Measurements from ENCODE around the gene SURF2. TPM values are rescaled to one million over a fixed set of nuclear protein-coding genes. Genes with fewer than 3 reads are reported as not detected.
A peak's percentile ranks its signal among the peaks of the same experiment; 100 is the strongest.
"Not testable (repeated sequence)": the region's sequence is repeated elsewhere in the genome, so short reads cannot be mapped to it uniquely, and the experiment has no call there.

SURF2 gene
- total RNA-seq, 1 donor, result 9.0 TPM

DNA sequence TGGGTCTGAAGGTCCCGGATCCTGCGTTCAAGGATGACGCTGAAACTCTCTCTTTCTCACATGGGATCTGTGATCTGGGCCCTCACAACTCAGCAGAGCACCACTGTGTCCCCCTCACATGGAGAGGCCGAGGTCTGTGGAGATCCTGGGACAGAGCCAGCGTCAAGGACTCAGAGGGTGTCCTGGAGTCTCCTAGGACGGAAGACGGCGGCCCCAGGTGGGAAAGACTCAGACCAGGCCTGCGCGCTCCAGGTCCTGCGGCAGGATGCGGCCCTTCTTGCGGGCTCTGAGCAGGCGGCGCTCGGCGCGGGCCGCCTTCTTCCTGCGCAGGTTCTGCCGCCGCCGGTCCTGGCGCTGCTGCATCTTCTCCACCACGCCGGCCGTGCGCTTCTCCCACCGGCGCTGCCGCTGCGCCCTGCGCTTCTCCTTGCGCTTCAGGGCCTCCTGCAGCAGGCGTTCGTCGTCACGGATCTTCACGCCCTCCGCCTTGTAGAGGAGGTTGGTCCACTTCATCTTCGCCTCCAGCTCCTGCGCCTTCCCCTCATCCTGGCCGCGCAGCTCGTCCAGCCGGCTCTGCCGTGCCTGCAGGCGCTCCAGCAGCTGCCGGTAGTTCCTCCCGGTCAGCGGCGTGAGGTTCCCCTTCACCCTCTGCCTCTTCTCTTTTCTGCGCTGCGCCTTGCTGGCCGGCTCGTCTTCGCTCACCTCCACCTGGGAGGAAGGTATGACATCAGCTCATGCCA is 24.5 kb upstream of the SURF2 start:
- no peak overlapping the region for H3K4me3 ChIP-seq (ENCODE audit: low read length)
- H3K27me3 ChIP-seq (ENCODE audit: insufficient read depth, low read length), result no peaks in the 10 kb centered on the region
- peaks cover 23% of the 10 kb centered on the region for H3K4me1 ChIP-seq (ENCODE audit: insufficient read depth, low read length)
- no peaks in the 10 kb centered on the region for H3K9me3 ChIP-seq (ENCODE audit: low read depth, low read length)

DNA sequence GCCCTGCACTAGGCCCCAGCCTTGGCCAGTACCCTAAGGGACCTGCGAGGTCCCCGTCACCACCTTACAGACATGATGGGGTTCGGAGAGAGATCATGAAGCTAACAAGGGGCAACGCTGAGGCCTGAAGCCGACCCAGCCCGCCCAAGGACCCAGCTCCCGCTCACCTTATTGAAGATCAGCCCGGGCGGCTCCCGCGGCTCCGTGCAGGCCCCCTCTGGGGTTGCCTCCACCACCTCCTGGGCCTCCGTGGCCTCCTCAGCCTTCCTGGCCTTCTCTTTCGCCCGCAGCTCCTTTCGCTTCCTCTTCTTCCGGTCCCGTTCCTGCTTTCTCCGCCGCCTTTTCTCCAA is 24.0 kb upstream of the SURF2 start:
- no peaks in the 10 kb centered on the region for H3K9me3 ChIP-seq (ENCODE audit: low read depth, low read length)
- no peaks in the 10 kb centered on the region for H3K27me3 ChIP-seq (ENCODE audit: insufficient read depth, low read length)
- peaks cover 27% of the 10 kb centered on the region for H3K4me1 ChIP-seq (ENCODE audit: insufficient read depth, low read length)
- H3K4me3 ChIP-seq (ENCODE audit: low read length), result no peak overlapping the region

DNA sequence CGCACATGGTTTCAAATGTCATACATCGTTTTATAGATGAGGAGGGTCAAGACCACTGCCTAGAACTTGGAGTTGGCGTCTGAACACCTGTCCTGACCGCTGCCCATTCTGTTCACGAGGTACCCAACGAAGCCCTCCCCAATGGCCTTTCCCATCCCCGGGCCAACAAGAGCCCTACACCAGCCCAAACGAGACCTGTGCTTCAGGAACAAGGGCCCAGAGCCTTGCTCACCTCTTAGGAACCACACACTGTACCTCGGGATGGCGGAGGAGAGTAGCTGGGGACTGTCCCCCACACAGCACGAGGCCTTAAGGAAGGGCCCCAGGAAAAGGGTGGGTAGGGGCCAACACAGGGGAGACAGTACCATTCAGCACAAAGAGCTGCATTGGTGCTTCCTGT is 23.3 kb upstream of the SURF2 start:
- Histone ChIP-seq H3K27me3 (ENCODE audit: insufficient read depth, low read length) (no peaks in the 10 kb centered on the region), H3K4me3 (ENCODE audit: low read length) (no peak overlapping the region), H3K9me3 (ENCODE audit: low read depth, low read length) (no peaks in the 10 kb centered on the region)

DNA sequence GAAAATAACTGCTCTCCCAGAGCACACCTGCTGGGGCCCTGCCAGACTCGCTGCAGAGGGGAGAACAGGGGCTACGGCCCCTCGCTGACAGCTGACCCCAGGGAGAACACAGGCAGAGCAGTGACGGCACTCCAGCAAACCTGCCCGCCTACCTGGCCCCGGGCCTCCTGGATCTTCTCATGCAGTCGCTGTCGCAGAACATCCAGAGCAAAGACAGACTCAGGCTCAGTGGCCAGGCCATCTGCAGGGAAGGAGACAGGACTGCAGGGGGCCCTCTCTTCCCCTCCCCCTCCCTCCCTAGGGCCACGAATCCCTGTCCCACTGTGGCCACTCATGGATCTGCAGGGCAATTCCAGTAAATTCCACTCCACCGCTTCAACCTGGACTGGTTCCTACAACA is 22.8 kb upstream of the SURF2 start:
- Histone ChIP-seq H3K4me1 (ENCODE audit: insufficient read depth, low read length) (peaks cover 28% of the 10 kb centered on the region), H3K27me3 (ENCODE audit: insufficient read depth, low read length) (no peaks in the 10 kb centered on the region), H3K9me3 (ENCODE audit: low read depth, low read length) (no peaks in the 10 kb centered on the region), H3K4me3 (ENCODE audit: low read length) (no peak overlapping the region)

More for the DNA sequence above, 23.3 kb upstream of the SURF2 start:
- H3K4me1 ChIP-seq (ENCODE audit: insufficient read depth, low read length), result peaks cover 27% of the 10 kb centered on the region

DNA sequence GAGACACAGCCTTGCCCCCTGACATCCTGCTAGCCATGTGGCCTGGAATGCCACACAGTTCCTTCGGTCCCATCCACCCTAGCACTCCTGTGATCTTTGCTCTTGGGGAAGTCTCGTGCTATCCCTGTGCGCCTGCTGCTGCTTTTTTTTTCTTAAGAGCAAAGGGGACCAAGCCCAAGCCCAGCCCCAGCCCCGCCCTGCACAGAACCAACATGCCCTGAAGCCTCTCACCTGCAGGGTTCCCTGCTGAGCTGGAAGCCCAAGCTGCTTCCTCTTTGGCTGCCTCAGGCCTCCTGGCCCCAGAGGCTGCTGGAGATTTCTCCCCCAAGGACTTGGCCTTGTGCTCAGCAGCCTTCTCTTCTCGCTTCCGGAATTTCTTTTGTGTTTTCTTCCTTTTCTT is 22.2 kb upstream of the SURF2 start:
- Histone ChIP-seq H3K27me3 (ENCODE audit: insufficient read depth, low read length) (no peaks in the 10 kb centered on the region), H3K4me3 (ENCODE audit: low read length) (no peak overlapping the region), H3K9me3 (ENCODE audit: low read depth, low read length) (no peaks in the 10 kb centered on the region), H3K4me1 (ENCODE audit: insufficient read depth, low read length) (peaks cover 34% of the 10 kb centered on the region)

DNA sequence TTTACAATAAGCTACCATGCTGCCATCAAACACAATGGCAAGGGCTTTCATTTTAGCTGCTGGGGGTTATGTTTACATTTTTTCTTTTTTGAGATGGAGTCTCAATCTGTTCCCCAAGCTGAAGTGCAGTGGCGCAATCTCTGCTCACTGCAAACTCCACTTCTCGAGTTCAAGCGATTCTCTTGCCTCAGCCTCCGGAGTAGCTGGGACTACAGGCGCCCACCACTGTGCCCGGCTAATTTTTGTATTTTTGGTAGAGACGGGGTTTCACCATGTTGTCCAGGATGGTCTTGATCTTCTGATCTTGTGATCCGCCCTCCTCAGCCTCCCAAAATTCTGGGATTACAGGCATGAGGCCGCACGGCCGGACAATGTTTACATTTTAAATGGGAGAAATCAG is 21.5 kb upstream of the SURF2 start:
- H3K4me1 ChIP-seq (ENCODE audit: insufficient read depth, low read length), result peaks cover 41% of the 10 kb centered on the region
- H3K27me3 ChIP-seq (ENCODE audit: insufficient read depth, low read length); H3K9me3 ChIP-seq (ENCODE audit: low read depth, low read length): not testable (repeated sequence)
- peak overlapping the region; percentile 76 for H3K4me3 ChIP-seq (ENCODE audit: low read length)

DNA sequence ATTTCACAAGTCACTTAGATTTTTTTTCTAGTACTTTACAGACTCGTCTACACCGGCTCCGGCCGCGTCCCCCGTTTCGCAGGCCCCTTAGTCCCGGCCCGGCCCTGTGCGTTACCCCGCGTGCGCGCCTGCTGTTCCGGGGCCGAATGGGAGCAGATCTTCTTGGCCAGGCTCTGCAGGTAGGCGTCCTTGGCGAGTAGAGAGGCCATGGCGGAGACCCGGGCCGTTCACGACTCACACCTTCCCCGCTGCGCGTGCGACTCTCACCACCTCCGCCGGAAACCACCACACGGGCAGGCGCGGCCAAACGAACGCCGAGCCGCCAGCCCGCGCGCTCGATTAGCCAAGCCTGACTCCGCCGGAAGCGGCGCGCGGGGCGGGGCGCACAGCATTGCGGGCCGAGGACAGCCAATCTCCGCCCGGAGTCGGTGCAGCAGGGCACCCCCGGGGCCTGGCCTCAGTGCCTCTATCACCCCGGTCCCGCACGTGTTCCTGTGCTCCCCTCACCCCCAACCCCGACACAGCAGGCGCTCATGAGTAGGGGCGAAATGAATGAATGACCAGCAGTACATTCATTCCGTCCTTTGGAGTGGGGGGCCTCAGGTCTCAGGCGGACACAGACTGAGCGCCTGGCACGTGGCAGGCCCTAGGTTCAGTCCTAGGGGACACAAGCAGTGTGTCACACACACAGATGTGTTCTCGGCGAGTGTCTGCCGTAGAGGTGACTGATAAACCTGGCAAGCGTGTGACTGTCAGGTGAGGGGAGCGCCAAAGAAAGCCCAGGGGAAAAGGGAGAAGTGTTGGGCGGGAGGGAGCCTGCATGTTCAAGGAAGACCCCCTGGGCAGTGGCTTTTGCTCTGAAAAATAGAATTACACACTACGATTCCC is 20.2 kb upstream of the SURF2 start, which contains the start of gene SURF6:
Gene SURF6 (minus strand): TSS at position 265 of the 888 bp plus-strand sequence. CDS start 56 bp downstream, at position 209.
- H3K4me1 ChIP-seq (ENCODE audit: insufficient read depth, low read length), result peaks cover 54% of the 10 kb centered on the region
- peak within 1 kb of the TSS; percentile 76 for H3K4me3 ChIP-seq (ENCODE audit: low read length)
- H3K9me3 ChIP-seq (ENCODE audit: low read depth, low read length), result no peaks in the 10 kb centered on the region

DNA sequence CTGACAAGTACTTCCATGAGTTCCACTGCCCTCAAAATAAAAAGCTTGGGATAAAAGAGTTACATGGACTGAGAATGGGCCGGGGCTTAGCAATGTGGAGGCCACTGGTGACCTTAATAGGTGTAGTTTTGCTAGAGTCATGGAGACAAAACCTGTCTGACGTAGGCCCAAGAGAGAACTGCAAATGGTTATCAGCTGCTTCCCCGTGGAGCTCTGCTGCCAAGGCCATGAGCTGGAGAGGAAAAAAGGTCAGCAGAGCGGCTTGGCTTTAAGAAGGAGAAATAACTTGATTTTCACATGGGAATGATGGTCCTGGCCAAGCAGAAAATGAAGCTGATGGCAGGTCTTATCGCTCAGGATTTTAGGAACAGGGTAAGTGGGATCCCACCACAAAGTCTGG is 16.7 kb upstream of the SURF2 start:
- no peak overlapping the region for H3K4me3 ChIP-seq (ENCODE audit: low read length)
- no peaks in the 10 kb centered on the region for H3K27me3 ChIP-seq (ENCODE audit: insufficient read depth, low read length)
- peaks cover 65% of the 10 kb centered on the region for H3K4me1 ChIP-seq (ENCODE audit: insufficient read depth, low read length)
- H3K9me3 ChIP-seq (ENCODE audit: low read depth, low read length), result no peaks in the 10 kb centered on the region

More for the DNA sequence above, 20.2 kb upstream of the SURF2 start, which contains the start of gene SURF6:
- H3K27me3 ChIP-seq (ENCODE audit: insufficient read depth, low read length), result no peaks in the 10 kb centered on the region

DNA sequence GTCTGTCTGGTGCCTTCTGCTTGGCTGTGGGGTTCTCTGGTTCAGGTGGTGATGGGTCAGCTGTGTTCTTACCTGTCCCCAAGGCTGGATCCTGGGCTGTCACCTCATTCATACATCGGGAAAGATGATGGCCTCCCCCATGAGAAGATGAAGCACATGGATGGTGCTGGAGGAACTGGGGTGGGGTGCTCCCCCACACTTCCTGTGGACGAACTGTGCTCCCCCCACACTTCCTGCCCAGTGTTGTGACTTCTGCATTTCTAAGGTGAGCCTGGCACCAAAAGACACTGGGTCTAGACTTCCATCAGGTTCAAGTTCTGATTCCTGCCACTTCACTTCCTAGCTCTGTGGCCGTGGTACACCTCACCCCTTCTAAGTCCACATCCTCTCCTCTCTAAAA is 16.1 kb upstream of the SURF2 start:
- peaks cover 59% of the 10 kb centered on the region for H3K4me1 ChIP-seq (ENCODE audit: insufficient read depth, low read length)
- no peaks in the 10 kb centered on the region for H3K9me3 ChIP-seq (ENCODE audit: low read depth, low read length)
- H3K4me3 ChIP-seq (ENCODE audit: low read length), result no peak overlapping the region
- H3K27me3 ChIP-seq (ENCODE audit: insufficient read depth, low read length), result no peaks in the 10 kb centered on the region

DNA sequence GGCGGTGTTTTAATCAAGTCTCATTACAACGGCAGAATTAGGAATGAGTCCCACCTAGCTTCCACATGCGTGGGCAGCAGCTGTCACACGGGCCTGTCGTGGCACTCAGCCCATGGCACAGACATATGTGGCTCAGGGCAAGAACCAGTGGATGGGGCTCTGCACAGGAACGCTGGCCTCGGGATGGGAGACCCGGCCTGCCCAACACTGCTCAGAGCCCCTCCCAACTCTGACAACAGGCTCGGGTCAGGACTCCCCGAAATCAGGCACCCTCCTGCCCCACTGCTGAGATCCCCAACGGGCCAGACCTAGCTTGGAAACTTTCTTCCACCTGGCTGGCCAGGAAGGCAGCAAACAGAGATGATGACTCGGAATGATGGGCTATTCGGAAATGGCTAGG is 15.4 kb upstream of the SURF2 start:
- H3K27me3 ChIP-seq (ENCODE audit: insufficient read depth, low read length), result no peaks in the 10 kb centered on the region
- H3K4me3 ChIP-seq (ENCODE audit: low read length), result peak overlapping the region; percentile 0
- H3K4me1 ChIP-seq (ENCODE audit: insufficient read depth, low read length), result peaks cover 56% of the 10 kb centered on the region
- H3K9me3 ChIP-seq (ENCODE audit: low read depth, low read length), result no peaks in the 10 kb centered on the region

DNA sequence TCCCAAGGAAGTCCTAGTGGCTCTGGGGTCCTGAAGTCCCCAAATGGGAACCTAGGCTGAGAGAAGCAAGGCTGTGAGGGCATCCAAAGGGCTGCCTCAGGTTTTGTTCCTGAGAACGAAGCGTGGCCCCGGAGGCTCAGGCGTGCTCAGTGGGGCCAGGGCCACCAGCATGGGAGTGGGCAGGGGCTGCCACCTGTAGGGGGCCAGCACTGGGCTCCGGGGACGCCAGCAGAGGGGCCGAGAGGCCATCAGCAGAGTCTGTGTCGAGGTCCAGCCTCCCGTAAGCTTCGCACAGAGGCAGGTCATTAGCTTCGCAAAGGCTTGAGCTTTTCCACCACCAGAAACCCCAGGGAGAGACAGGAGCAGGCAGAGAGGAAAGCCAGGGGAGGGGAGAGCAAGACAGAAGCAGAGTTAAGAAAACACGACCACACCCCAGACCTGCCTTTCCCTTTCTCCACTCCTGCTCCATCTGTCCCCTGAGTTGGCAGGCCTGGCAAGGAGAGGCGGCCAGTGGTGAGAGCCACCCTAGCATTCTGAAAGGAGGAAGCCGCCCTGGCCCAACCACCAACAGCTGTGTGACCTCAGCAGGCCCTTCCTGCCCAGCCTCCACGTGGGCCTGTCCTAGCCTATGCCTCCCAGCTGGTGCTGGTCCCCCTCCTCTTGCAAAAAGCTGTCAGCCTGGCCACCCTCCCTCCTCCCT is 14.8 kb upstream of the SURF2 start:
- Histone ChIP-seq H3K4me3 (ENCODE audit: low read length) (peak overlapping the region; percentile 0), H3K9me3 (ENCODE audit: low read depth, low read length) (no peaks in the 10 kb centered on the region), H3K4me1 (ENCODE audit: insufficient read depth, low read length) (peaks cover 58% of the 10 kb centered on the region), H3K27me3 (ENCODE audit: insufficient read depth, low read length) (no peaks in the 10 kb centered on the region)

DNA sequence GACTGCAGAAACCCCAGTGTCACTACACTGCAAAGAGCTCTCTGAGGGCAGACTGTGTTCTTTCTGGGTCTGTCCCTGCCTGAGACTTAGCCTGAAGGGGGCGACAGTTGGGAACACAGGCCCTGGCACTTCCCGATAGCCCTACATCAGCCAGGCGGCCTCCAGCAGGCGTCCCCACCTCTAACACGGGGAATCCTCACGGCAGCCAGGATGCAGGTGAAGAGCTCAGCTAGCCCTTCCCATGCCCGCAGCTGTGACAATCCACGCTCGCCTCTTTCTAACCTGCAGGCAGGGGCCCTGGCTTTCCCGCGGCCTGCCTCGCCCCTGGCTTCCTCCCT is 14.3 kb upstream of the SURF2 start:
- no peak overlapping the region for H3K4me3 ChIP-seq (ENCODE audit: low read length)
- no peaks in the 10 kb centered on the region for H3K27me3 ChIP-seq (ENCODE audit: insufficient read depth, low read length)
- H3K4me1 ChIP-seq (ENCODE audit: insufficient read depth, low read length), result peaks cover 58% of the 10 kb centered on the region
- no peaks in the 10 kb centered on the region for H3K9me3 ChIP-seq (ENCODE audit: low read depth, low read length)

DNA sequence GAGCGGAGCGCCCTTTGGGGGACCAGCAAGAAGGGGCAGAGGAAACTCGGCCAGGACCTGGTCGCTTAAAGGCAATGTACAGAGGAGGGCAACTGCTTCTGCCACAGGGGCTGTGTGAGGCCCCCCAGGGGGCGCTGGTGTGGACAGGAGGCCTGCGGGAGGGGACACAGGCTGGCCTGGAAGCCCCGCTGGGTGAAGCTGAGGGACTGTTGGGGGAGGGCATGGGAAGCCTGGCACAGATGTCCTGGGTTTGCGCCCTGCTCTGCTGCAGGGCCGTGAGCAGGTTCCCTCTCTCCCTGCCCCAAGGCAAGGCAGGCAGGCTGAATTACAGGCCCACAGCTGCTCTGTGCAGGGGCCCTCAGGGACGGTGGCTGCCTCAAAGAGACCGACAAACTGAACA is 13.8 kb upstream of the SURF2 start:
- H3K4me3 ChIP-seq (ENCODE audit: low read length), result no peak overlapping the region
- H3K27me3 ChIP-seq (ENCODE audit: insufficient read depth, low read length), result no peaks in the 10 kb centered on the region
- peaks cover 61% of the 10 kb centered on the region for H3K4me1 ChIP-seq (ENCODE audit: insufficient read depth, low read length)
- H3K9me3 ChIP-seq (ENCODE audit: low read depth, low read length), result no peaks in the 10 kb centered on the region

DNA sequence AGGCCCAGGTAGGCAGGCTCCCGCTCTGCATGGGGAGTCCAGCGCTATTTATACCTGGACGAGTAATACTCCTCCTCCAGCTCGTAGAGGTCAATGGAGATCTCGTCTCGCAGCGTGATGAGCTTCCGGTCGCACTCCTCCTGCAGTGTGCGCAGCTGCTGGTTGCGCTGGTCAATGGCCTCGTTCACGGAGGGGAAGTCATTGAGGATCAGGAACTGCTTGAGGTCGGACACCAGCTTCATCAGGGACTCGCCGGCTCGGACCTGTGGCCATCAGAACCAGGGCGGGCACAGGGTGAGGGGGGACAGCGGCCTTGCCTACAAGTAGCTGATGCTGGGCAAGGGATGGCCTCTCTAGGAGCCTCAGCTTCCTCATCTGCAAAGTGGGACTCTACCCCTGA is 12.3 kb upstream of the SURF2 start:
- Histone ChIP-seq H3K4me1 (ENCODE audit: insufficient read depth, low read length) (peaks cover 60% of the 10 kb centered on the region), H3K27me3 (ENCODE audit: insufficient read depth, low read length) (no peaks in the 10 kb centered on the region), H3K4me3 (ENCODE audit: low read length) (no peak overlapping the region), H3K9me3 (ENCODE audit: low read depth, low read length) (no peaks in the 10 kb centered on the region)

DNA sequence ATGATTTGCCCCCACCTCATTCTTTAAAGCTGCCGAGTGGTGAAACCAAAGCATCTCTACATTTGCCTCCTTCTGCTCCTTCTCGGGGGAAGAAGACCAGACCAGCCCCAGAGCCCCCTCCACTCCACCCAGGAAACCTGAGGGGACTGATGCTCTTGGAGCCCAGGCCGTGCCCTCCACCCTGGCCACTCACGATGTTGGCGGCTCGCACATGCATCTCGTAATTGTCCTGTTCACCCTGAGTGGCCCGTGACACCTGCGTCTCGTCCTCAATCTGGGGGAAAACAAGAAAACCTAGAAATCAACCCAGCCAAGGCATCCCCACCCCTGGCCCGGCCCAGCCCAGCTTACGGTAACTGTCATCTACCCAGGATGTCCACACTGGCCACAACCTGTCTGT is 11.4 kb upstream of the SURF2 start:
- no peaks in the 10 kb centered on the region for H3K9me3 ChIP-seq (ENCODE audit: low read depth, low read length)
- H3K4me3 ChIP-seq (ENCODE audit: low read length), result no peak overlapping the region
- no peaks in the 10 kb centered on the region for H3K27me3 ChIP-seq (ENCODE audit: insufficient read depth, low read length)
- peaks cover 56% of the 10 kb centered on the region for H3K4me1 ChIP-seq (ENCODE audit: insufficient read depth, low read length)
